Effector memory CD8-positive, alpha-beta T cell (primary cell): ENCODE data around the gene ALX4.
A peak's percentile ranks its signal among the peaks of the same experiment; 100 is the strongest.

Experiments
- ATAC-seq: fragments of 150-1000 bp; cut with Tn5 transposase; replicated peaks from 2 replicates; pipeline ENCODE4 v1.10.0; 2021; ENCODE audit warnings: mild to moderate bottlenecking, moderate library complexity
- DNase-seq, 3 experiments: peaks; one replicate each; pipeline ENCODE4 v3.0.0; 2021
- H3K27ac Mint-ChIP-seq, 2 donors: one replicate each; pipeline ENCODE4 v1.8.0; 2022; ENCODE audit warnings: mild to moderate bottlenecking in 2 of 2, mixed read lengths in 2 of 2, moderate library complexity in 2 of 2
- H3K27me3 Mint-ChIP-seq, 2 donors: one replicate each; pipeline ENCODE4 v1.8.0; 2022; ENCODE audit warnings: mixed read lengths in 2 of 2
- H3K36me3 Mint-ChIP-seq: one replicate; pipeline ENCODE4 v1.8.0; 2022; ENCODE audit warnings: mild to moderate bottlenecking, moderate library complexity, mixed read lengths; ENCODE audit not compliant: insufficient read depth
- H3K4me1 Mint-ChIP-seq, 2 donors: one replicate each; pipeline ENCODE4 v1.8.0; 2022; ENCODE audit warnings: low read depth in 2 of 2, mixed read lengths in 2 of 2
- H3K4me3 Mint-ChIP-seq, 2 donors: one replicate each; pipeline ENCODE4 v1.8.0; 2022; ENCODE audit warnings: mild to moderate bottlenecking in 2 of 2, mixed read lengths in 2 of 2, moderate library complexity in 2 of 2
- H3K9me3 Mint-ChIP-seq, 2 donors: one replicate each; pipeline ENCODE4 v1.8.0; 2022; ENCODE audit warnings: mixed read lengths in 2 of 2

The ALX4 gene

DNA sequence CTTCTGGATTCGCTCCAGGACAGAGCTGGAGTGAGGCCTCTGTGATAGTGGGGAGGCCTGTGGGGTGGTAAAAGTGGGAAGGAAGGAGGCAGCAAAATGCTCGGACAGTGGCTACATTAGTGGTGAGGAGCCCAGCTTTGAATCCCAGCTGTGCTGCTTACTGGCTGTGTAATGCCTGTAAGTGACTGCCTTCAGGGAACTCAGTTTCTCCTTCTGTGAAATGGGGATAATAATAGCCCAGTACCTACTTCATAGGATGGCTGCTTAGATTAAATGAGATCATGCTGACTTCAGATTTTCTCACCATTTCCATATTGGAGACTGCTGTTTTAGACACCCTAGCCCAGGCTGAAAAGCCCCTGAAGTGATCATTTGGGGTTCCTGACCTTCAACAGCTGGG, 8.4 kb upstream of the ALX4 start:
- H3K27ac Mint-ChIP-seq = no peak overlapping the region
- ATAC-seq (no peak), DNase-seq (no peak)
- H3K9me3 Mint-ChIP-seq = no peaks in the 10 kb centered on the region
- no peaks in the 10 kb centered on the region for H3K36me3 Mint-ChIP-seq
- peak overlapping the region in 1 of 2 donors; percentile 69 for H3K4me3 Mint-ChIP-seq
- H3K4me1 Mint-ChIP-seq = peaks cover 4 to 19% of the 10 kb centered on the region in 2 donors
- H3K27me3 Mint-ChIP-seq = peaks cover 88 to 100% of the 10 kb centered on the region in 2 donors

DNA sequence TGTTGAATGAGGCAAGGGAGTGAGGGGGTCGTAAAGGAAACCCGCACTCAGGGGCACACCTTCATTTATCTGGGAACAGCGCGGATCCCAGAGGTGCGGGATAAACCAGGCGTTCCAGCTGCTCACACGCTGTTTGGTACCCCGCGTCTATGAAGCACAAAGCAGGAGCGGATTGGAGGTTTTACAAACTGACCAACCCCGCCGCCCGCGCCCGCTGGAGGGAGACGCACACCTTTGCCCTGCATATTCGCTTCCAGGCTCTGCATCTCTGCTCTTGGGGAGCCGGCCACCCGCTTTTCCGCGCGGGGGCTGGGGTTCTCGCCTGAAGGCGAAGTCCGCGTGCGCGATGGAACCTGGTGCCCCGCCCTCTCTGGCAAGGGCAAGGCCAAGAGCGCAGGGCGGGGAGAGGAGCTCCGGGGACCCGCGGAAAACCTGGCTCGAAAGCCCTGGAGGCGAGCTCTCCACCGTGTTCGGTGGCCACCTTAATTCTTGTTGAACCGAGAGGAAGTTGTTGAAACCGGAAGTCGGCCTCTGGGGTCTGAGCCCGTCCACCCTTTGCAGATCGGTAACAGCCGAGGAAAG, 6.8 kb upstream of the ALX4 start:
- no peak for DNase-seq
- H3K27me3 Mint-ChIP-seq = peaks cover 89 to 100% of the 10 kb centered on the region in 2 donors
- H3K27ac Mint-ChIP-seq = no peak overlapping the region
- H3K9me3 Mint-ChIP-seq = no peaks in the 10 kb centered on the region
- ATAC-seq = no peak
- peaks cover 2% of the 10 kb centered on the region for H3K36me3 Mint-ChIP-seq
- peaks cover 4 to 19% of the 10 kb centered on the region in 2 donors for H3K4me1 Mint-ChIP-seq
- H3K4me3 Mint-ChIP-seq = peak overlapping the region; percentile 50 to 69

DNA sequence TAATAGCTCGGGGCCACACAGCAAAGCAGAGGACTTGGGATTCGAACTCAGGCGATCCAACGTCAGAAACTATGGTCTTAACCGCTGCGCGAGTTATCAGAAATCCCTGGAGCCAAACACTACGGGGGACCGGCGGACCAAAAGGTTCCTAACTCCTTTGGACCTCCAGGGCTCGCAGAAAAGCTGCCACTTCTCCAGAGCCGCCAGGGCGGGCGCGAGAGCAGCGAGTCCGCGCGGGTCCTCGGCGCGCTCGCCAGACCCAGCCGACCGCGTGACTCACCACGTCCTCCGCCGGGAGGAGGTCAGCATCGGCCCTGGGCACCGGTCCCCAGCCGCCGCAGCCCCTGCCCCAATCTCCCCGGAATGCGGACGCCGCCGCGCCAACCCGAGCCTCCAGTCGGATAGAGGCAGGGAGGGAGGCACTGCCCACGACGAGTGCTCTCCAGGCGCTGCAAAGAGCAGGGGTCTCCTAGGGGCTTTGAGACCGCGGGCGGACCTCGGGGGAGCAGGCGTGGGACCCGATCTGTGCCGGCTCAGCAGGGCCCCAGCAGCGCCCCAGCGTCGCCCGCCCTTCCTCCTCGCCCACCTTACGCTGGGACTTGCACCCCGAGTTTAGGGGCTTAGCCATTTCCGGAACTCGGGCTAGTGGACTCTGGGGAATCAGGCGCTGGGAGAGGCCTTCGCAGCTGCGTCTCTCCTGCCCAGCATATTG, 6.2 kb upstream of the ALX4 start:
- peak overlapping the region; percentile 50 to 69 for H3K4me3 Mint-ChIP-seq
- H3K9me3 Mint-ChIP-seq = no peaks in the 10 kb centered on the region
- peaks cover 89 to 100% of the 10 kb centered on the region in 2 donors for H3K27me3 Mint-ChIP-seq
- no peak for ATAC-seq
- peaks cover 4 to 21% of the 10 kb centered on the region in 2 donors for H3K4me1 Mint-ChIP-seq
- H3K27ac Mint-ChIP-seq = no peak overlapping the region
- peaks cover 2% of the 10 kb centered on the region for H3K36me3 Mint-ChIP-seq
- DNase-seq = no peak

- no peak overlapping the region for H3K4me3 Mint-ChIP-seq
- H3K4me1 Mint-ChIP-seq = peaks cover 4 to 22% of the 10 kb centered on the region in 2 donors
- no peak for ATAC-seq
These were observed 4.8 kb upstream of the ALX4 start for GRCh38 chr11:44314733-44315132.

GRCh38 chr11:44313761-44314489, 4.0 kb upstream of the ALX4 start:
- Mint-ChIP-seq H3K36me3 (peaks cover 2% of the 10 kb centered on the region), H3K27me3 (peaks cover 78 to 100% of the 10 kb centered on the region in 2 donors), H3K4me3 (no peak overlapping the region), H3K9me3 (no peaks in the 10 kb centered on the region), H3K4me1 (peaks cover 4 to 15% of the 10 kb centered on the region in 2 donors), H3K27ac (no peak overlapping the region)
- DNase-seq (no peak), ATAC-seq (no peak)

More at GRCh38 chr11:44314733-44315132, 4.8 kb upstream of the ALX4 start:
- H3K27me3 Mint-ChIP-seq = peaks cover 86 to 100% of the 10 kb centered on the region in 2 donors
- DNase-seq = no peak
- H3K9me3 Mint-ChIP-seq = no peaks in the 10 kb centered on the region
- peaks cover 2% of the 10 kb centered on the region for H3K36me3 Mint-ChIP-seq
- no peak overlapping the region for H3K27ac Mint-ChIP-seq

GRCh38 chr11:44312876-44313275, 2.9 kb upstream of the ALX4 start:
- peaks cover 4 to 12% of the 10 kb centered on the region in 2 donors for H3K4me1 Mint-ChIP-seq
- H3K27me3 Mint-ChIP-seq = peaks cover 76 to 100% of the 10 kb centered on the region in 2 donors
- ATAC-seq (no peak), DNase-seq (no peak)
- no peak overlapping the region for H3K4me3 Mint-ChIP-seq
- H3K9me3 Mint-ChIP-seq = no peaks in the 10 kb centered on the region
- no peak overlapping the region for H3K27ac Mint-ChIP-seq
- H3K36me3 Mint-ChIP-seq = peaks cover 2% of the 10 kb centered on the region

DNA sequence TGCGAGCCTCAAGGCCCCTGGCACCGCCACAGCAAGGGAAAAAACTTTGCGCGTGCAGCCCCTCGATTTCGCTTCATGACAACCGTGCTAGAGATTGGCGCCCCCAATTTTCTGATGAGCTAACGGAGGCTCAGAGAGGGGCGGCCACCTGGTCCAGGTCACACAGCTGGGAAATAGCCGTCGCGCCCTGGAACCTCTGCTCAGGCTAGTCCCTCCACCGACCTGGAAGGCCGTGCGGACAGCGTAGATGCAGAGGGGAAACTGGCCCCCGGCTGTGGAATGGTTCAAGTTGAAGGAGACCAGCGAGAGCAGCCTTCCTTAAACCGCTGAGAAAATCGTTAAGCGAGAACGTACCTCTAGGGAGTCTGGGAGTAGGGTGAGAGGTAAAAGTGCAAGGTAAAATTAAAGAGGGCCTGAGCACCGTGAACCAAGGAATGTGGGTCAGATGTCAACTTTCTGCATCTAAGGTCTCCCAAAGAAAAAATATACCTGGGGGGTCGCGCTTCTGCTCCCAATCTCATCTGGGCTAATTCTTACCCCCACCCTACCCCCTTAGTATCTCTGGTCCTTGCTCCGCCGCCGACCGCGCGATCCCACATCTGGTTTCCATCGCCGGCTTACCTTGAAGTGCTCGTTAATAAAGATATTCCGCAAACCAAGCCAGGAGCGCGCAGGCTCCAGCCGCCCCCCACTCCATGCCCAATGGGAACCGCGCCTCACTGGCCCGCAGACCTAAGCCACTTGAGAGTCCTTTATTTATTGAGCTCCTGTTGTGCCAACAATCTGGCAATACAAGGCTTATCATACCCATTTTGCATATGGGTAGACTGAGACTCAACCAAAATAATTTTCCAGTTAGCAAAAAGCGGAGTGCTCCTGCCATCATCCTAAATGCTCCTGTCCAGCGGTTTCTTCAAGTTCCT, 1.7 kb upstream of the ALX4 start:
- no peaks in the 10 kb centered on the region for H3K9me3 Mint-ChIP-seq
- peaks cover 2% of the 10 kb centered on the region for H3K36me3 Mint-ChIP-seq
- H3K4me3 Mint-ChIP-seq = peak overlapping the region in 1 of 2 donors; percentile 52
- DNase-seq (no peak), ATAC-seq (no peak)
- H3K27ac Mint-ChIP-seq = no peak overlapping the region
- H3K27me3 Mint-ChIP-seq = peaks cover 76 to 100% of the 10 kb centered on the region in 2 donors
- H3K4me1 Mint-ChIP-seq = peaks cover 6 to 12% of the 10 kb centered on the region in 2 donors

DNA sequence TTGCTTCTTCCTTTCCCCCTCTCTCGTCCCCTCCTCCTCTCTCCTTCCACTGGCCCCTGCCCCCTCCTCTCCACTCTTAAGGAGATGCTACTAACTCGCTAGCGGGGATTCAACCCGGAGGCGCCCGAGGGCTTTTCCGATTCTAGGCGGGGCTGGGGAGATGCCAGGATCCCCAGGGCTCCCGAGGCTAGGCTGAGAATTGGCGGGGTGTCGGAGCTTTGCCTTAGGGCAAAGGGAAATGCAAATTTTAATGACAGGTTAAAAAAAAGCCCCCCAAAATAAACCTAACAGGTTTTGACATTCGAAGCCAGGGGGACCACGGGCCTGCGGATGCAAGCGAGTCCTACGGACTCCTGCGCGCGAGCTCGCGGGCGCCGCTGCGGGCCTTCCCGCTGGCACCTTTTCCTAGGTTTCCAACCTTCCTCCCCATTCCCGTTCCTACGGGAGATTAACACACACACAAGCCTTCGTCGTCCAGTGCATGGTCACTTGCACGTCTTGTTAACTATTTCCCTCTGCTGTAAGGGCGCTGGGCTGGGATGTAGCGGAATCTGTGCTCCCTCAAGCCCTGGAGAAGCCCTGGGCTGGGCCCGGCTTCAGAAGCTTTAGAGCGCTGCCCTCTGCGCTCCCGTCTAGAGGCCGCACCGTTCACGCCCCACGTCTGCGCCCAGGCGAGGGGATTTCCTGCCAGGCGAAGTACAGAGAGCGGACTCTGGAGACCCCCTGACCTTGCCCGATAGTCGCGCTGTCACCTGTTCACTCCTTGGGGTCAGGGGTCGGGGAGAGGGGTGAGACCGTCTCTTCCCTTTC, 729 bp upstream of the ALX4 start:
- Mint-ChIP-seq H3K4me1 (peaks cover 12 to 19% of the 10 kb centered on the region in 2 donors), H3K27ac (no peak overlapping the region), H3K36me3 (peaks cover 2% of the 10 kb centered on the region), H3K27me3 (peaks cover 82 to 100% of the 10 kb centered on the region in 2 donors), H3K4me3 (peak overlapping the region; percentile 18 to 52), H3K9me3 (no peaks in the 10 kb centered on the region)
- DNase-seq = no peak
- ATAC-seq = no peak

- DNase-seq (no peak), ATAC-seq (no peak)
- Mint-ChIP-seq H3K36me3 (peaks cover 2% of the 10 kb centered on the region), H3K9me3 (no peaks in the 10 kb centered on the region), H3K4me3 (peak overlapping the region; percentile 18 to 30), H3K4me1 (peaks cover 14 to 22% of the 10 kb centered on the region in 2 donors), H3K27ac (no peak overlapping the region), H3K27me3 (peaks cover 82 to 100% of the 10 kb centered on the region in 2 donors)
These were observed 195 bp upstream of the ALX4 start for GRCh38 chr11:44310206-44310462.

DNA sequence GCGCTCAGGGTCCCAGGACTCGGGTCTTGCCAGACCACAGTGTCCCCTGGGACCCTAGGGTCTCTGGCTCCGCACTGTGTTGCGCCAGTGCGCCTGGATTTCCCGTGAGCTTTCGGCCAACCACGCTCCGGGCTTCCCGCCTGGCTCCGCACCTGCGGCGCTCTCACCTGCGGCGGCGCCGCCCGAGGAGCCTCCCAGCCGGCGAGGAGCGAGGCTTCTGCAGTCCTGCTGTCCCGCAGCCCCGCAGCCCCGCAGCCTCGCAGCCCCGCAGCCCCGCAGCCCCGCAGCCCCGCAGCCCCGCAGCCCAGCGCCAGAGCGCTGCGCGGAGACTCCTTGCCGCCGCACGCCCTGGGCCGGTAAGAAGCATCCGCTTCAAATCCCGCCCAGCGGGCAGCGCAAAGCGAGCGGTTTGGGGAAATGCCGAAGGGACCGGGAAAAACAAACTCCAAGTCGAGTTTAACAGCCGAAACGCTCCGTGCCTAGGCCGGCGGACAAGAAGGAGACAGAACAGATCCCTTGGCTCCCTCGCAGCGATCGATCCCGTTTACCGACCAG, 939 bp downstream of the ALX4 start:
- DNase-seq (no peak), ATAC-seq (no peak)
- peaks cover 78 to 100% of the 10 kb centered on the region in 2 donors for H3K27me3 Mint-ChIP-seq
- no peaks in the 10 kb centered on the region for H3K9me3 Mint-ChIP-seq
- H3K4me1 Mint-ChIP-seq = peaks cover 16 to 28% of the 10 kb centered on the region in 2 donors
- peaks cover 2% of the 10 kb centered on the region for H3K36me3 Mint-ChIP-seq
- no peak overlapping the region for H3K27ac Mint-ChIP-seq
- H3K4me3 Mint-ChIP-seq = peak overlapping the region in 1 of 2 donors; percentile 59

- H3K4me3 Mint-ChIP-seq = peak overlapping the region in 1 of 2 donors; percentile 2
- DNase-seq = no peak
- peaks cover 2% of the 10 kb centered on the region for H3K36me3 Mint-ChIP-seq
- H3K9me3 Mint-ChIP-seq = no peaks in the 10 kb centered on the region
- no peak for ATAC-seq
- no peak overlapping the region for H3K27ac Mint-ChIP-seq
- peaks cover 79 to 100% of the 10 kb centered on the region in 2 donors for H3K27me3 Mint-ChIP-seq
- H3K4me1 Mint-ChIP-seq = peaks cover 16 to 33% of the 10 kb centered on the region in 2 donors
These were observed 1.6 kb downstream of the ALX4 start for GRCh38 chr11:44308256-44308922.
